ENCODE results near the gene MFSD11.

GRCh38 chr17:76752006-76752405, 14.1 kb downstream of the MFSD11 start:
- TF ChIP-seq CTCF (IDR thresholded peaks at IDR 0.05; ENCODE audit: insufficient read depth, low read length) (no peak), REST (IDR thresholded peaks at IDR 0.05; ENCODE audit: insufficient replicate concordance, low read depth) (no peak), GABPA (IDR thresholded peaks at IDR 0.05; ENCODE audit: low read depth) (no peak), POLR2AphosphoS5 (IDR thresholded peaks at IDR 0.05; ENCODE audit: low read depth) (no peak), SPI1 (IDR thresholded peaks at IDR 0.05; ENCODE audit: borderline replicate concordance, low read depth) (no peak)

Data from HL-60 (cell line).